Fibroblast of mammary gland (primary cell): ENCODE data around the gene MMUT.
A peak's percentile ranks its signal among the peaks of the same experiment; 100 is the strongest.
"Not testable (repeated sequence)": the region's sequence is repeated elsewhere in the genome, so short reads cannot be mapped to it uniquely, and the experiment has no call there.

Source experiments
- DNase-seq: peaks from one replicate; pipeline ENCODE4 v3.0.0-alpha.2; 2010; ENCODE audit warnings: low read depth
- H3K4me3 ChIP-seq: 2 replicates; pipeline ENCODE4 v1.5.1; 2011; ENCODE audit warnings: low read depth, mild to moderate bottlenecking, low read length, moderate library complexity; ENCODE audit not compliant: control insufficient read depth
- CTCF ChIP-seq: conservative IDR thresholded peaks from 2 replicates; pipeline ENCODE4 v1.5.1; 2011; ENCODE audit warnings: low read depth, low read length, inconsistent platforms; ENCODE audit not compliant: control insufficient read depth, insufficient read depth

Gene MMUT

GRCh38 chr6:49497304-49497703, 34.3 kb upstream of the MMUT start:
- no peak for TF ChIP-seq CTCF
- DNase-seq: no peak
- no peak overlapping the region for H3K4me3 ChIP-seq

GRCh38 chr6:49490633-49491032, 27.6 kb upstream of the MMUT start:
- no peak for TF ChIP-seq CTCF
- DNase-seq: no peak
- H3K4me3 ChIP-seq: no peak overlapping the region

GRCh38 chr6:49483380-49483779, 20.3 kb upstream of the MMUT start:
- not testable (repeated sequence) for H3K4me3 ChIP-seq, DNase-seq

GRCh38 chr6:49481846-49482245, 18.8 kb upstream of the MMUT start:
- DNase-seq, H3K4me3 ChIP-seq: not testable (repeated sequence)

- no peak for DNase-seq
- H3K4me3 ChIP-seq: no peak overlapping the region
- TF ChIP-seq CTCF: no peak
Measured at GRCh38 chr6:49479308-49479970, 16.4 kb upstream of the MMUT start.

GRCh38 chr6:49476564-49476963, 13.5 kb upstream of the MMUT start:
- DNase-seq: not testable (repeated sequence)

GRCh38 chr6:49468042-49468441, 5.0 kb upstream of the MMUT start:
- no peak for DNase-seq
- no peak for TF ChIP-seq CTCF
- H3K4me3 ChIP-seq: no peak overlapping the region

More at GRCh38 chr6:49476564-49476963, 13.5 kb upstream of the MMUT start:
- not testable (repeated sequence) for H3K4me3 ChIP-seq

GRCh38 chr6:49464691-49465090, 1.6 kb upstream of the MMUT start:
- H3K4me3 ChIP-seq: peak overlapping the region; percentile 86
- peak; percentile 64 for DNase-seq
- no peak for TF ChIP-seq CTCF
